ENCODE measurements around the gene ETV7.

DNA sequence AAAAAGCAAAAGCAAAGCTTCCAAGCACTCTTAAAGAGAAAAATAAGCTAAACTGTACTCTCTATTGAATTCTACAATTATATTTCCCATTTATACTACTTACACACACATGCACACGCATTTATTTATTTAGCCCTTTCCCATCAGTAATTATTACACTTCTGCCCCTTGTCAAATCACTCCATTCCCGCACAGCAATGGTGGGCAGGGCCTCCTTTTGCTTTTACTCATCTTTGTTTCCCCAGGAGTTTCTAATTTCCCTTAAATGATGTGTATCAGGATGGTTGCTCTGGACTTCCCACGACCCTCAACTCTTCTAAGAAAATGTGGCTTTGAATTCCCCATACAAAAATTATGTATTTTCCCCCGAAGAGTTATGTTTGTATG, 35.2 kb upstream of the ETV7 start:
- TF ChIP-seq, protein P1, sequence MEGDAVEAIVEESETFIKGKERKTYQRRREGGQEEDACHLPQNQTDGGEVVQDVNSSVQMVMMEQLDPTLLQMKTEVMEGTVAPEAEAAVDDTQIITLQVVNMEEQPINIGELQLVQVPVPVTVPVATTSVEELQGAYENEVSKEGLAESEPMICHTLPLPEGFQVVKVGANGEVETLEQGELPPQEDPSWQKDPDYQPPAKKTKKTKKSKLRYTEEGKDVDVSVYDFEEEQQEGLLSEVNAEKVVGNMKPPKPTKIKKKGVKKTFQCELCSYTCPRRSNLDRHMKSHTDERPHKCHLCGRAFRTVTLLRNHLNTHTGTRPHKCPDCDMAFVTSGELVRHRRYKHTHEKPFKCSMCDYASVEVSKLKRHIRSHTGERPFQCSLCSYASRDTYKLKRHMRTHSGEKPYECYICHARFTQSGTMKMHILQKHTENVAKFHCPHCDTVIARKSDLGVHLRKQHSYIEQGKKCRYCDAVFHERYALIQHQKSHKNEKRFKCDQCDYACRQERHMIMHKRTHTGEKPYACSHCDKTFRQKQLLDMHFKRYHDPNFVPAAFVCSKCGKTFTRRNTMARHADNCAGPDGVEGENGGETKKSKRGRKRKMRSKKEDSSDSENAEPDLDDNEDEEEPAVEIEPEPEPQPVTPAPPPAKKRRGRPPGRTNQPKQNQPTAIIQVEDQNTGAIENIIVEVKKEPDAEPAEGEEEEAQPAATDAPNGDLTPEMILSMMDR (conservative IDR thresholded peaks at IDR 0.05; ENCODE audit: low read depth in 2 of 2): no peak
- TF ChIP-seq CREB1 (CRISPR knock-in tag; IDR thresholded peaks at IDR 0.05; ENCODE audit: low read depth) (no peak), JUNB (IDR thresholded peaks at IDR 0.05; ENCODE audit: unreplicated experiment) (no peak), EZH2phosphoT487 (IDR thresholded peaks at IDR 0.05; ENCODE audit: unreplicated experiment) (no peak), EZH2 (IDR thresholded peaks at IDR 0.05; ENCODE audit: low read depth, unreplicated experiment) (no peak)
- TF ChIP-seq, protein P2, sequence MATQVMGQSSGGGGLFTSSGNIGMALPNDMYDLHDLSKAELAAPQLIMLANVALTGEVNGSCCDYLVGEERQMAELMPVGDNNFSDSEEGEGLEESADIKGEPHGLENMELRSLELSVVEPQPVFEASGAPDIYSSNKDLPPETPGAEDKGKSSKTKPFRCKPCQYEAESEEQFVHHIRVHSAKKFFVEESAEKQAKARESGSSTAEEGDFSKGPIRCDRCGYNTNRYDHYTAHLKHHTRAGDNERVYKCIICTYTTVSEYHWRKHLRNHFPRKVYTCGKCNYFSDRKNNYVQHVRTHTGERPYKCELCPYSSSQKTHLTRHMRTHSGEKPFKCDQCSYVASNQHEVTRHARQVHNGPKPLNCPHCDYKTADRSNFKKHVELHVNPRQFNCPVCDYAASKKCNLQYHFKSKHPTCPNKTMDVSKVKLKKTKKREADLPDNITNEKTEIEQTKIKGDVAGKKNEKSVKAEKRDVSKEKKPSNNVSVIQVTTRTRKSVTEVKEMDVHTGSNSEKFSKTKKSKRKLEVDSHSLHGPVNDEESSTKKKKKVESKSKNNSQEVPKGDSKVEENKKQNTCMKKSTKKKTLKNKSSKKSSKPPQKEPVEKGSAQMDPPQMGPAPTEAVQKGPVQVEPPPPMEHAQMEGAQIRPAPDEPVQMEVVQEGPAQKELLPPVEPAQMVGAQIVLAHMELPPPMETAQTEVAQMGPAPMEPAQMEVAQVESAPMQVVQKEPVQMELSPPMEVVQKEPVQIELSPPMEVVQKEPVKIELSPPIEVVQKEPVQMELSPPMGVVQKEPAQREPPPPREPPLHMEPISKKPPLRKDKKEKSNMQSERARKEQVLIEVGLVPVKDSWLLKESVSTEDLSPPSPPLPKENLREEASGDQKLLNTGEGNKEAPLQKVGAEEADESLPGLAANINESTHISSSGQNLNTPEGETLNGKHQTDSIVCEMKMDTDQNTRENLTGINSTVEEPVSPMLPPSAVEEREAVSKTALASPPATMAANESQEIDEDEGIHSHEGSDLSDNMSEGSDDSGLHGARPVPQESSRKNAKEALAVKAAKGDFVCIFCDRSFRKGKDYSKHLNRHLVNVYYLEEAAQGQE (IDR thresholded peaks at IDR 0.05; ENCODE audit: unreplicated experiment): no peak
- TF ChIP-seq, protein P3, sequence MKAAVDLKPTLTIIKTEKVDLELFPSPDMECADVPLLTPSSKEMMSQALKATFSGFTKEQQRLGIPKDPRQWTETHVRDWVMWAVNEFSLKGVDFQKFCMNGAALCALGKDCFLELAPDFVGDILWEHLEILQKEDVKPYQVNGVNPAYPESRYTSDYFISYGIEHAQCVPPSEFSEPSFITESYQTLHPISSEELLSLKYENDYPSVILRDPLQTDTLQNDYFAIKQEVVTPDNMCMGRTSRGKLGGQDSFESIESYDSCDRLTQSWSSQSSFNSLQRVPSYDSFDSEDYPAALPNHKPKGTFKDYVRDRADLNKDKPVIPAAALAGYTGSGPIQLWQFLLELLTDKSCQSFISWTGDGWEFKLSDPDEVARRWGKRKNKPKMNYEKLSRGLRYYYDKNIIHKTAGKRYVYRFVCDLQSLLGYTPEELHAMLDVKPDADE (IDR thresholded peaks at IDR 0.05): no peak
